ENCODE data around the gene CDH4.

Gene CDH4

DNA sequence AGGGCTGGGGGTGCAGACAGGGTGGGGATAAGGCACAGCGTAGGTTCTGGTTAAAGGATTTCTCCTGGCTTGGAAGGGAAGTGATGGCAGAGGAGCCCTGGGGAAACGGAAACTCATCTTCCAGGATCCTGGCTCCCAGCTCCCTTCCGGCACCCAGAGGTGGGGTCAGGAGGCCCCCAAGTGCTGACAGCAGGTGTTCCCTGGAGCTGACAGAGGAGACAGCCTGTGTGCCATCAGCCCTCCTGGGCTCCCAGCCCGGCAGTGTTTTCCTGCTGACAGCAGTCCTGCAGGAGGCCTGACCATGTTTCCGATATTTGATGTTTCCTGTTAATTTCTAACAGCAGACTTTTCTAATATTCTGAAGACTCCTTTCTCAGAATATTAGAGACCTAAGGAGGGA lies 536.3 kb downstream of the CDH4 start:
- no peak for DNase-seq (ENCODE audit: low read depth)

- no peak for DNase-seq (ENCODE audit: low read depth)
Measured at GRCh38 chr20:61789329-61789728, 537.3 kb downstream of the CDH4 start.

- DNase-seq (ENCODE audit: low read depth): no peak
Measured at GRCh38 chr20:61790116-61790827, 538.2 kb downstream of the CDH4 start.

DNA sequence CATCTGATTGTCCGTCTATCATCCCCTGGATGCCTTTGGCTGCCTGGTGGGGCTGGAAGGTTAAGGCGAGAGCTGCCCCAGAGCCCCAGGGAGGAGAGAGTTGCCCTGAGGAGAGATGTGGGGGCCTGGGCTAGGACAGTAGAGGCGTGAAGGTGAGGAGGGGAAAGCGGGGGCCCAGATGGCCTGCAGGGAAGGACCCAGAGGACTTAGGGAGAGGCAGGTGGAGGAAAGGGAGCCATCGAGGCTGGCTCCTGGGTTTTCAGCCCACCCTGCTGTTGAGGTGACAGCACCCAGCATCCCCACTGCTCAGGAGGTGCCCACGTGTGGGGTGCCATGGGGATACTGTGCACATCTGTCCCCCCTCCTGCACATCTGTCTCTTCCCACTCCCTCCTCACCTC lies 539.9 kb downstream of the CDH4 start:
- DNase-seq (ENCODE audit: low read depth): no peak

- no peak for DNase-seq (ENCODE audit: low read depth)
Measured at GRCh38 chr20:61795669-61796630, 543.9 kb downstream of the CDH4 start.

- DNase-seq (ENCODE audit: low read depth): no peak
Measured at GRCh38 chr20:61796738-61797137, 544.7 kb downstream of the CDH4 start.

DNA sequence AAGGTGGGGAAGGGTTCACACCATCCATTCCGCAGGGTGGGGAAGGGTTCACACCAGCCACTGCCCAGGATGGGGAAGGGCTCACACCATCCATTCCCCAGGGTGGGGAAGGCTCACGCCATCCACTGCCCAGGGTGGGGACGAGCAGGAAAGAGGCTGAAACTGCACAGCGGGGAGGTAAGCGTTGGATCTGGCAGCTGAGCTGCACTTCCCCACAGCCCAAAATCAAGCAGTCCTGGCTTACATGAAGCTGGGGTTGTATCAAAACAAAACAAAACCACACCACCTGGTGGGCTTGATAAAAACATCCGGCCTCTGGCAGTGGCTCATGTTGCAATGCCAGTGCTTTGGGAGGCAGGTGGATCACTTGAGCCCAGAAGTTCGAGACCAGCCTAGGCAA lies 545.1 kb downstream of the CDH4 start:
- no peak for DNase-seq (ENCODE audit: low read depth)

- no peak for DNase-seq (ENCODE audit: low read depth)
Measured at GRCh38 chr20:61797971-61798411, 545.9 kb downstream of the CDH4 start.

DNA sequence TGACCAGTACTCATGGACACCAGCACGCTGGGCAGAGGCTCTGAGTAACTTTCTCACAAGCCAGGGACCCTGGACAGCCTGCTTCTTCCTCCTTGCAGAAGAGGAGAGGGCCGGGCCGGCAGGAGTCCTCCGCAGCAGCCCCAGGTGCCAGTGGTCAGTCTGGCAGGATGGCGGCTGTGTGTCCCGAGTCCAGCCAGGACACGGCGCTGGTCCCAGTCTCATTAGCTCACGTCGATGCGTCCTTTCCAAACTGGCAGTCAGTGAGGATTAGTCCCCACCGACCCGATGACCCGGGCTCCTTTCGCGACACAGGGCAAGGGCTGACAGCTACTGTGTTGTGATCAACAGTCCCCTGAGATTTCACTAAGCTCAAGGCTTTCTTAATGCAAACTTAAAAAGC lies 546.6 kb downstream of the CDH4 start:
- DNase-seq (ENCODE audit: low read depth): no peak

- no peak for DNase-seq (ENCODE audit: low read depth)
Measured at GRCh38 chr20:61799394-61799923, 547.4 kb downstream of the CDH4 start.

DNA sequence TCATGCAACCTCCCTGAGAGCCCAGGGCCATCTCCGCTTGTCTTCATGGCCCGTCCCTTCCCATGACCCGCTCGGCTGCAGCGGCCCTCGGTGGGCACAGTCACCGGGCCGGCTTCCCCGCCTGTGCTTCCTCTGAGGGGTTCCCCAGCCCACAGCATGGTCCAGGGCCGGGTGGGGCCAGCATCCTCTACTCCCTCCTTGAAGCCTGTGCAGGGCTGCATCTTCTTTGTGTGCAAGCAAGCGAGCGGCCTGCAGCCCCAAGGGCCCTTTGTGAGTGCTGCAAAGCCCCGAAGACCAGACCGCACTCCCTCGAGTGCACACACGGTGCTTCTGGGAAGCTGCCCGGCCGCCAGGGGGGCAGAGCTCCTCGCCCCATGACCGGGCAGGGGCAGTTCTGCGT lies 547.9 kb downstream of the CDH4 start:
- no peak for DNase-seq (ENCODE audit: low read depth)

DNA sequence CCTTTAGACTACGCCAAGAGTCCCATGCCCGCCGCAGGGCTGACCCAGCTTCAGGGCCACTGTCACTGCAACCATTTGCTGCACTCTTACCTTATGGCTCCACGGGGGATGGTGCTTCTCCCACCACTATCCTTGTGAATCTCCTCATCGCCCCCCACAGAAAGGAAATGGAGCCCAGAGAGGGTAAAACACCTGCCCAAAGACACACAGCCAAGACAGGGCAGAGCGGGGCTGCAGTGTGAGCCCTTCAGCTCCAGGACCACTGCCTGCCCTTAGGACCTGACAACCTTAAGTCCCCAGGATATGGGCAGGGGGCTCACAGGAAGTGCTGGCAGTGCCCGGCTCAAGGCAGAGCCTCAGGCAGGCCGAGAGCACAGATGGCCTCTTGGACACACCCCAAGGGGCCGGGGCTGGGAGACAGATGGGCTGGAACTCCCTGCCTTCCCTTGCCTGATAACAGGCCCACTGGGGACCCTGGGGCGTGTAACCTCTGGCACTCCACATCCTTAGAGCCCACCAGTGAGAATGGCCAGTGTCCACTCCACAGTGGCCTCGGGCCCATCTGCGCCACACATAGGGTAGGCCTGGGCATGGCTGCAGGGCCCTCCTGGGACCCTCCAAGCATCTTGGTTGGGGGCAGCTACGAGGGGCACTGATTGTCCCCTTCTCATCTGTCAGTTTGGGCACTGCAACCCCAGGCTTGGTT lies 548.5 kb downstream of the CDH4 start:
- DNase-seq (ENCODE audit: low read depth): no peak

DNA sequence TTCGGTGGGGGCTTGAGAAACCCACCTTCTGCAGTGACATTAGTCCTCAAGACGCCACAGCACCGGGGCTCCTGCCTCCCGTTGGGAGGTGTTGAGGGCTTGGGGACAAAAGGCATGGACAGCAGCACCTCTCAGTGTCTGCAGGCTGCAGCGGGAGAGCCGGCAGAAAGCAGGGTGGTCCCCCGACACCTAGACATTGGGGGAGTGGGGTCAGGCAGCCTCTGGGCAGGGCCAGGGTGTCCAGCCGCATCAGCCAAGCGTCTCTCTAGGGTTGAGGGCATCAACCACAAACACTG lies 549.0 kb downstream of the CDH4 start:
- no peak for DNase-seq (ENCODE audit: low read depth)

GRCh38 chr20:61801428-61801827 lies 549.4 kb downstream of the CDH4 start:
- no peak for DNase-seq (ENCODE audit: low read depth)

- DNase-seq (ENCODE audit: low read depth): no peak
Measured at GRCh38 chr20:61801857-61802442, 549.9 kb downstream of the CDH4 start.

GRCh38 chr20:61802721-61803311 lies 550.8 kb downstream of the CDH4 start:
- DNase-seq (ENCODE audit: low read depth): no peak

- DNase-seq (ENCODE audit: low read depth): no peak
Measured at GRCh38 chr20:61803416-61803914, 551.4 kb downstream of the CDH4 start.

DNA sequence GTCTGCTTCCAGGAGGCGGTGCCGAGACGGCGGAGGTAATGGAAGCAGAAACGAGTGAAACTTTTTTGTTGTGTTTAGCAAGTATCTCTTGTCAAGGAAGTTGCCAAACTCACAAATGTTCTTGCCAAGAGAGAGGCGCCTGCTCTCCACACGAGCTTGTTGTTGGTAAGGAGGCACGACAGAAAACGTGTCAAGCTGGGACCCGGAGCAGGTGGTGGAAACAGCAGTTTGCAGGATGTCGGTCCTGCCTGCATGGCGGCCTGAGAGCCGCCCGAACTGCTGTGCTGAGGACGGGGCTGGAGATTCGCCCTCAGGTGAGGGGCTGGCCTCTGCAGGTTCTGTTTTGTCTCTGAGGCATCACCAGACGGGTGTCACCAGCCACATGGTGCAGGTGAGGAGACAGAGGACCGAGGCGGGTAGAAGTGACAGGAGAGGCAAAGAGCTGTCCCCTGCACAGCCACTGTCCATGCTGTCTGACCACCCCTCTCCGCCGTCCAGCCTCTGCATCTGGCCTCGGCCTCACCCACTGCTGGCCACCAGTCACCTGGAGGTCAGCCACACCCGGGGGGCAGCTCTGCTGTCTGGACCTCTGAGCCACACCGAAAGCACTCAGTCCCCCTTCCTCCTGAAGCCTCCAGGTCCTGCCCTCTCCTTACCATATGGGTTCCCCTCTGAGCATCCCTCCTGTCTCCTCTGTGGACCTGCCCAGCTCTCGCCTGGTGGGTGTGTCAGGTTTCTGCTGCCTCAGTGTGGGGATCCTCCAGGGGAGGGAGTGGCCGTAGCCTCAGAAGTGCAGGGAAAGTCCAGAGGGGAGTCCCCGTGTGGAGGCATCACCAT lies 552.1 kb downstream of the CDH4 start:
- DNase-seq (ENCODE audit: low read depth): no peak

GRCh38 chr20:61804752-61805295 lies 552.8 kb downstream of the CDH4 start:
- peak; percentile 20 for DNase-seq (ENCODE audit: low read depth)

DNA sequence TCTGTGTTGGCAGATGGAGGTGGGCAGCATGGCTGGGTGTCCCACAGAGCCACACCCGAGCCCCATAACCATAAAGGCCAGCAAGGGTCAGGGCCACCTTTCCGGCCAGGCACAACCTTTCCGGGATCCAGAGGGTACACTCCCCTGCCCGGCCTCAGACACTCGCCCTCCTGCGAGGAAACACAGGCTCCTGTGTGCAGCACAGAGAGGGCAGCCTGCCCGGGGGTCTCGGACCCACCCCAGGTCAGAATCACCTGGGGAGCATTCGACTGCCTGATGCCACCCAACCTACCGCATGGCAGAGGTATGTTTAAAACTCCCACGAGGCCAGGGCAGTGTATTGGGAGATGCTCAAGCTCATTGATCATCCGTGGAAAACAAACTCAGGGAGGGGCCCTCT lies 553.3 kb downstream of the CDH4 start:
- DNase-seq (ENCODE audit: low read depth): no peak
